Suppressor macrophage treated with lipopolysaccharide for 1 hour (primary cell): ENCODE data around the gene AUTS2.

ENCODE experiments used
- DNase-seq, 3 donors: peaks; one replicate each; pipeline ENCODE4 v3.0.0-alpha.2; 2020 to 2022

The AUTS2 gene

GRCh38 chr7:69690329-69690728, 92.1 kb downstream of the AUTS2 start:
- DNase-seq, result no peak

- DNase-seq, result no peak
Measured at GRCh38 chr7:69691327-69691726, 93.1 kb downstream of the AUTS2 start.

- DNase-seq, result no peak
Measured at GRCh38 chr7:69691734-69692133, 93.5 kb downstream of the AUTS2 start.

- no peak for DNase-seq
Measured at GRCh38 chr7:69692611-69693010, 94.3 kb downstream of the AUTS2 start.

- DNase-seq, result no peak
Measured at GRCh38 chr7:69693042-69693441, 94.8 kb downstream of the AUTS2 start.

GRCh38 chr7:69696054-69696591, 97.8 kb downstream of the AUTS2 start:
- DNase-seq, result peak in 2 of 3 donors; percentile 14 to 26

GRCh38 chr7:69696686-69697685, 98.7 kb downstream of the AUTS2 start:
- DNase-seq, result no peak

- DNase-seq, result no peak
Measured at GRCh38 chr7:69698109-69698825, 100.0 kb downstream of the AUTS2 start.

GRCh38 chr7:69699931-69700330, 101.7 kb downstream of the AUTS2 start:
- DNase-seq, result no peak

GRCh38 chr7:69700331-69700730, 102.1 kb downstream of the AUTS2 start:
- DNase-seq, result no peak

- DNase-seq, result no peak
Measured at GRCh38 chr7:69701288-69701687, 103.0 kb downstream of the AUTS2 start.

- no peak for DNase-seq
Measured at GRCh38 chr7:69702357-69702756, 104.1 kb downstream of the AUTS2 start.

GRCh38 chr7:69703099-69703498, 104.8 kb downstream of the AUTS2 start:
- DNase-seq, result no peak

- no peak for DNase-seq
Measured at GRCh38 chr7:69706070-69706469, 107.8 kb downstream of the AUTS2 start.

- peak in 1 of 3 donors; percentile 4 for DNase-seq
Measured at GRCh38 chr7:69708857-69709256, 110.6 kb downstream of the AUTS2 start.

- DNase-seq, result no peak
Measured at GRCh38 chr7:69710768-69711438, 112.6 kb downstream of the AUTS2 start.

- no peak for DNase-seq
Measured at GRCh38 chr7:69714886-69715576, 116.8 kb downstream of the AUTS2 start.

GRCh38 chr7:69717221-69717620, 118.9 kb downstream of the AUTS2 start:
- no peak for DNase-seq

- no peak for DNase-seq
Measured at GRCh38 chr7:69719717-69720116, 121.4 kb downstream of the AUTS2 start.

- no peak for DNase-seq
Measured at GRCh38 chr7:69722843-69723242, 124.6 kb downstream of the AUTS2 start.

GRCh38 chr7:69723663-69724062, 125.4 kb downstream of the AUTS2 start:
- DNase-seq, result no peak

GRCh38 chr7:69728304-69728703, 130.0 kb downstream of the AUTS2 start:
- DNase-seq, result no peak
